HG03460 (cell line): ENCODE data around the gene TMCO6.

Source experiments
- ATAC-seq: cut with Tn5 transposase; IDR thresholded peaks from one replicate; pipeline ENCODE4 v1.9.1; 2021; ENCODE audit not compliant: unreplicated experiment

Gene TMCO6

DNA sequence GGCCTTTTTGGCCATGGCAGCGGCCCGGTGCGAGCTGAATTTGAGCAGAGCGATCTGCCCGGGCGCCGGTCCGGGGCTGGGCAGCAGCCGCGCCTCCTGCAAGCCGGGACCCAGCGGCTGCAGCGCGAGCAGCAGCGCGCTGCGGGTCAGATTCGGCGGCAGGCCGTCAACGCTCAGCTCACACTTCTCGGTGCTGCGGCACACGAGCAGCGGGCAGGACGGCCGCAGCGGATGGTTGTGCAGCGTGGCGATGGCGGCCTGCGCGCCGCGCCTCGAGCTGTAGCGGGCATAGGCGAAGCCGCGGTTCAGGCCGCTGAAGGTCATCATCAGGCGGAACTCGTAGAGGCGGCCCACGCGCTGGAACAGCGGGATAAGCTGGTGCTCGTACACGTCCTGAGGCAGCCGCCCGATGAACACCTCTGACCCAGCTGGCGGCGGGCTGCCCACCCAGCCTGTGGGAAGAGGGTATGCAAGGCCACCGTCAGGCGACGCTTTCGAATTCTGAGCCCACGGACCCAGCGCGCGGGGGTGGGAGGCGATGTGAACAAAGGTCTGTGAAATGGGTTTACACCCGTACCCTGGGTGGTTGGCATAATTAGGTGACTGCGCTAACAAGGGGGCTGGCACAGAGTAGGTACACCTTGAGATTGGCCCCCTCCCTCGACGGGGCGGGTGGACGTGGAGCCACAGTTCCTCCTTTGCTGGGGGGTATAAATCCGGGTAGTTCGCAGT is 33.4 kb downstream of the TMCO6 start:
- ATAC-seq, result no peak

DNA sequence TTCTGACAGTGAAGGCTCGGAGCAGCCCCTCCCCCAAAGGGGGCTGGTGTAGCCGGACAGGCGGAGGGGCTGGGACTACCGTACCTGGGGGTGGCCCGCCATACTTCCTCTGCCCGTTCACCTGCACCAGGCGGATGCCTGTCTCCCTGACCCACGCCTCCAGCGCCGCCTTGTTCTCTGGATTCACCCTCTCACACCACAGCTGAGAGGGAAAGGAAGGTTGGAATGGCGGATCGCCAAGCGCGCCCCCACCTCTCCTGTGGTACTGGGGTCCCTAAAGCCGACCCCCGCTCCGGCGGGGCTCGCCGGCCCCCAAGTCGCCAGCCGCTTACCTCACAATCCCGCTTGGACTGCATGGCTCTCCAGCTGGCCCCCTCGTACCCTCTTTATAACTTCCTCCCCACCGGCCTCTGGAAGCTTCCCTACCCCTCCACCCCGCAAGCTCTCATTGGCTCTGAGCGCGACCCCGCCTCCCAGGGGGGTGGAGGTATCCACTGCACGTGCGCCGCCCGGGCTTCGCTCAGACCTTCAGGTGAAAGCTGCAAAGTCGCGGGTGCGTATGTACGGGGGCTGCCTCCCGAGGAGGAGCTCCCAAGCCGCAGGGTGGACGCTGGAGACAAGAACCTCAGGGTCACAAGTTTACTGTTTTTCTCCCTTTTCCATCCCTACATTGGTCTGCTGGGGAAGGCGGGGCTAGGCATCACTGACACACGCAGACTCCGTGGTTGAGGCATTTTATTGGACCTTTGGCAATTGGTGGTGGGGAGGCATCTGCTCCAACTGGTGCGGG is 34.1 kb downstream of the TMCO6 start, which contains the start of gene DND1:
Gene DND1, minus strand, starts transcription at position 390 of the 790 bp plus-strand sequence. Its CDS starts 34 bp downstream, at position 356.
- ATAC-seq, result no peak

DNA sequence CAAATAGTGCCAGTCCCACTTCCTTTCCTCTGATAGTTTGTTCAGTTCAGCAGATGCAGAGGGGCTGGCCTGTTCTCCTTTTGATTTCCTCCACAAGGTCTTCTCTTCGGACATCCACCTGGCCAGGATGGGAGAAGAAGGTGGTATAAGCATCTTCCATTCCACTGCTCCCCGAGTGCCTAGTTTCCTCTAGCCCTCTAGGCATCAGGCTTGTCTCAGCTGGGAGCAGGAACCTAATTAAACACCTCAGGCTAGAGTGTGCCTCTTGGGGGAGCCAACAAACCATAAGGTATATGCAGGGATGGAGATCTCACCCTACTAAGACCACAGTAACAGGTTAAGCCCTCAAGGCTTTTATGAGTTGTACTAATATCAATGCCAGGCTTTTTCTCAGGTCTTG is 35.0 kb downstream of the TMCO6 start:
- ATAC-seq, result no peak

DNA sequence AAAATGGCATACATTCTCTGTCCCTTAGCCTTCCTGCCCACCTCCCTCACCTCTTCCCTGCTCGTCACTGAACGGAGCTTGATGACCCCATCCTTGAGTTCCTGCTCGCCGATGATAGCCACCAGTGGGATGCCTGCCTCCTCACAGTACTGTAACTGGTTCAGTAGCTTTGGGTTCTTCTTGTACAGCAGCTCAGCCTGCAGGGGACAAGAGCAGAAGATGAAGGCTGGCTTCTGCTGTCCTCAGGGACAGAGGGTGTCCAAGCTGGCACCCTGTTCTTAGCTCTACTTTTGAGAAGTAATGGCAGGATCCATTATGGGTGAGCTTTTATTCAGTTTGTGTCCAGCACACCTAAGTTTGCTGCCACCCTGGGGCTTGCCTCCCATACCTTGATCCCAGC is 35.4 kb downstream of the TMCO6 start:
- no peak for ATAC-seq

DNA sequence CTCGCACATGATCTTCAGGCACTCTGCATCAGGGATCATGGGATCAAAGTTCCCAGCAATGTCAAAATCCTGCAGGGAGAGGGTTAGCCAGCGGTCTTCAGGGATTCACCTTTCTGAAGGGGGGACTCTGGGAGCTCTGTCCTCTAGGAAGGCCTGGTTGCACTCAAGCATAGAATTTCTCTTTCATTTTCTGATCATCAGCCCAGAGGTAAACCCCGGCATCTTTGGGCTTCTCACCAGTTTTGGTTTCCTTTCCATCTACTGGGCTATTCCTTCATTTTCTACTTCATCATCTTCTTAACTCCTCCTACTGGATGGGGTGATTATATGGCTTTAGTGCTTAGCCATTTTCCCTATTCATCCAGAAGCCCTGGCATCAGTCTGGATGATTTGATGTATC is 38.7 kb downstream of the TMCO6 start:
- ATAC-seq, result peak; percentile 54

DNA sequence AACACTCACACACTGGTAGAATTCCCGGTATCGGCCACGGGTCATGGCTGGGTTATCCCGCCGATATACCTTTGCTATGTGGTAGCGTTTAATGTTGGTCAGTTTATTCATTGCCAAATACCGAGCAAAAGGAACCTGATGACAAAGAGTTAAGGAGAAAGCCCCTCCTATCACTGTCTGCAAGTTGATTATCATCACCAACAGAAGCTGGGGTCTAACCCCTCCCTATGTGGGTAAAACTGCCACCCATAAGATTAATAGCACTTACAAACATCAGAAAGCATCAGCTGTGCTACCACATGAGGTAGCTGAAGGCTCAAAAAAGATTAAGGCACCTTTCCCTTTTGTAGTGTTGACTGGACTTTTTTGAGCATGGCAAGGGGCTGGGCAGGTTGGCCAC is 39.7 kb downstream of the TMCO6 start:
- ATAC-seq, result no peak

DNA sequence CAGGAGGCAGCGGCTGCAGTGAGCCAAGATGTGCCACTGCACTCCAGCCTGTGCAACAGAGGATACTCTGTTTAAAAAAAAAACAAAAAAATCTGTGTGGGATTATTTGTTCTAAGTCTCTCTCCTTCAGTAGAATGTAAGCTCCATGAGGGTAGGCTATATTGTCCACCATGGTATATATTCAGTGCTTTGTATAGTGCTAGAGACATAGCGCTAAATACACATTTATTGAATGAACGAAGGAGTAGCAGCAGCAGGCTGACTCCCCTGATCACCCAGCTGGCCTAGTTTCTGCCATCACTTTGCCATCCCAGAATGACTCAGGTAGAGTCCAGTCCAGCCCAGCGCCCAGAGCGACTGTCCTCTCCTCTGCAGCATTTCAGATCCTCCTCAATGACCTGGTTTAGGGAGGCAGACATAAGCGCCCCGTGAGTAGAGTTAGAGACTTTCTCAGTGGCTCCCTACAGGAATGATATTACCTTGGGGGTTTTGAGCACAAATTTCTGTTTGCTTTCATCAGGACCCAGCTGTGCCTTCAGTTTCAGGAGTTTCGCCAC is 51.2 kb downstream of the TMCO6 start:
- no peak for ATAC-seq

DNA sequence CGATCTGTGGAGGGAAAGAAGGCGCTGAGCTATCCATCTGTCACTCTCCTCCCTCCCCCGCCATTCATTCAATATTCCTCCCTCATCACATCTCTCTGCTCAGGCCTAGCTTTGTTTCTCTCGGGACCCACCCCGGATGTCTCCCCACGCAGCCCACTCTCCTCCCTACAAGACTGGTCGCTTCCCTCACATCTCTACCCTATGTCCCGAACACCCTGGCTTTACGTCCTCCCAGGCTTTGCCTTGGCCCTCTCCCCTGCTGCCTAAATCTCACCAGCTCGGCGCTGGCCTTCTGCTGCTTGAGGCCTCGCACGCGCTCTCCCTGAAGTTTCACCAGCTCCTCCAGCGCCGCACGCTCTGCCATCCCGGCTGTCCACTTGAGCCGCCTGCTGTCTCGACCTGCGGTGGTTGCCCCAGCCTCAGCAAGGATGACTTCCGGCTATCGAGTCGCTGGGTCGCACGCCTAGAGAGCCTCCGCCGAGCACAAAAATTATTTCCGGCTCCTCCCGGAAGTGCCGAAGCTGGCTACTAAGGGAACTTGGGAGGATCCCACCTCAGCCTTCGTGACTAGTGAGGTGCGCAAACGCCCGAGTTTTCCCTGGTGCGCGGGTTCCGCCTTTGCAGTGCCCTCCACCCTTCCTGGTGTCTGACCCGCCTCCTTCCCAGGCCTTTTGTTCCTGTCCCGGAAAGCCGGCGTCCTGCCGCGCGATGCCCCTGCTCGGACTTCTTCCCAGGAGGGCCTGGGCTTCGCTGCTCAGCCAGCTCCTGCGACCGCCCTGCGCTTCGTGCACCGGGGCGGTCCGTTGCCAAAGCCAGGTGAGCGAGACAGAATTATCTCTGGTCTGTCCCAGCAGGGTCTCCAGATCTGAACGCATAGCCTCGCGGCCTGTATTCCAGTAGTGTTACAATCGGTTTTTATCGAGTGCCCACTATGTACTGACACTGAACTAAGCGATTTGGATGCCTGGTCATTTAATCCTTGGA is 52.0 kb downstream of the TMCO6 start, which contains the start of the genes HARS1 and HARS2:
Gene HARS1, minus strand, starts transcription at position 430 of the 984 bp plus-strand sequence. Its CDS starts 66 bp downstream, at position 364.
Gene HARS2, plus strand, starts transcription at position 515 of the 984 bp plus-strand sequence. Its CDS starts 194 bp downstream, at position 709.
- peak; percentile 98 for ATAC-seq

DNA sequence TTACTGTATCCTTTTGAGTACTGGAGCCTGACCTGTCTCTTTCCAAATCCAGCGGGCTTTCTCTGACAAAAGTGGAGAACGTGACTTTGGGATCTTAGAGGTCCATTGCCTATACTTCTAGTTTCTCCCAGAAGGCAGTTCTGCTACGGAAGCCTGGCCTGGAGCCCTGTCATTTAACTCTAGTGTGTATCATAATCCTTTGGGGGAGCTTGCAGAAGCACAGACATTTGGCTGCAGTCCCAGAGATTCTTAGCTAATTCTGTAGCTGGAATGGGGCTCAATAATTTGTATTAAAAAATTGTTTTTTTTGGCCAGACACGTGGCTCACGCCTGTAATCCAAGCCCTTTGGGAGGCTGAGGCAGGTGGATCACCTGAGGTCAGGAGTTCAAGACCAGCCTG is 55.0 kb downstream of the TMCO6 start:
- ATAC-seq, result no peak
